ENCODE results near the gene HSF5.

DNA sequence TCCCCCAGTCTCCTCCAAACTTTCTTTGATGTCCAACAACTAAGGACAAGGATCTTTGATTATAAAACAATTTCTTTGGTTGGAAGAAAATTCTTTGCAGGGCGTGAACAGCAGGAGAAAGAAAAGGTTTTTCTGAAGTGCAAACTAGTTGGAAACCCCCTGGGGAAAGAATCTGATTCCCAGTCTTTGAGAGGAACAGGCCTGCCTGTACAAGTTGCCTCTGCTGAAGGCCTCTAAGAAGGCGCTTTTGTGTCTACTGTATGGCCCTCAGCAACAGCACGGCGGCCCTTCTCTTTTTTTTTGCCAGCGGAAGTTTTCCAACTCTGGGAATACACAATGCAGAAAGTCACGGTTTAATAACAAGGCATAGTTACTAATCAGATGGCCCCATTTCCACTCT lies 84.9 kb downstream of the HSF5 start:
- TF ChIP-seq, protein P1, sequence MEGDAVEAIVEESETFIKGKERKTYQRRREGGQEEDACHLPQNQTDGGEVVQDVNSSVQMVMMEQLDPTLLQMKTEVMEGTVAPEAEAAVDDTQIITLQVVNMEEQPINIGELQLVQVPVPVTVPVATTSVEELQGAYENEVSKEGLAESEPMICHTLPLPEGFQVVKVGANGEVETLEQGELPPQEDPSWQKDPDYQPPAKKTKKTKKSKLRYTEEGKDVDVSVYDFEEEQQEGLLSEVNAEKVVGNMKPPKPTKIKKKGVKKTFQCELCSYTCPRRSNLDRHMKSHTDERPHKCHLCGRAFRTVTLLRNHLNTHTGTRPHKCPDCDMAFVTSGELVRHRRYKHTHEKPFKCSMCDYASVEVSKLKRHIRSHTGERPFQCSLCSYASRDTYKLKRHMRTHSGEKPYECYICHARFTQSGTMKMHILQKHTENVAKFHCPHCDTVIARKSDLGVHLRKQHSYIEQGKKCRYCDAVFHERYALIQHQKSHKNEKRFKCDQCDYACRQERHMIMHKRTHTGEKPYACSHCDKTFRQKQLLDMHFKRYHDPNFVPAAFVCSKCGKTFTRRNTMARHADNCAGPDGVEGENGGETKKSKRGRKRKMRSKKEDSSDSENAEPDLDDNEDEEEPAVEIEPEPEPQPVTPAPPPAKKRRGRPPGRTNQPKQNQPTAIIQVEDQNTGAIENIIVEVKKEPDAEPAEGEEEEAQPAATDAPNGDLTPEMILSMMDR (IDR thresholded peaks at IDR 0.05; ENCODE audit: low read length) = no peak
- no peak for TF ChIP-seq EZH2 (optimal IDR thresholded peaks at IDR 0.05; ENCODE audit: low read depth, low read length)
- no peak for TF ChIP-seq EZH2phosphoT487 (IDR thresholded peaks at IDR 0.05; ENCODE audit: low read length)

Data from MM.1S (cell line).